Upper lobe of left lung (tissue), 6 donors: ENCODE measurements around the gene AKAP6. TPM values are rescaled to one million over a fixed set of nuclear protein-coding genes. Genes with fewer than 3 reads are reported as not detected.
A peak's percentile ranks its signal among the peaks of the same experiment; 100 is the strongest.

ENCODE experiments used
- ATAC-seq, 2 donors: fragments of 200-7000 bp; cut with Tn5 transposase; one replicate each; pipeline ENCODE4 v1.9.1; 2022; ENCODE audit warnings: mild to moderate bottlenecking in 2 of 2, moderate library complexity in 2 of 2; ENCODE audit not compliant: low FRiP score in 2 of 2
- DNase-seq, 2 donors: peaks; one replicate each; pipeline ENCODE4 v3.0.0-alpha.2; 2019 to 2020
- H3K27ac ChIP-seq, 4 donors: fragments of 200-600 bp; sonication (generic); one replicate each; pipeline ENCODE4 v1.5.1; 2016 to 2019
- H3K27me3 ChIP-seq, 4 donors: fragments of 200-600 bp; sonication (generic); one replicate each; pipeline ENCODE4 v1.5.1; 2017 to 2019
- H3K36me3 ChIP-seq, 4 donors: fragments of 200-600 bp; sonication (generic); one replicate each; pipeline ENCODE4 v1.5.1; 2016 to 2019
- H3K4me1 ChIP-seq, 4 donors: fragments of 200-600 bp; sonication (generic); one replicate each; pipeline ENCODE4 v1.5.1; 2018 to 2019
- H3K4me3 ChIP-seq, 4 donors: fragments of 200-600 bp; sonication (generic); one replicate each; pipeline ENCODE4 v1.5.1; 2017 to 2019; ENCODE audit warnings: mild to moderate bottlenecking in 2 of 4, moderate library complexity in 1 of 4
- H3K9me3 ChIP-seq, 4 donors: fragments of 200-600 bp; sonication (generic); one replicate each; pipeline ENCODE4 v1.5.1; 2018 to 2019
- EP300 ChIP-seq, 4 donors: sonication (generic); formaldehyde crosslinking; IDR thresholded peaks; one replicate each; pipeline ENCODE4 v1.5.1; 2017; ENCODE audit warnings: antibody characterized with exemption in 4 of 4, control low read depth in 2 of 4
- POLR2A ChIP-seq, 4 donors: fragments of 450-650 bp; IDR thresholded peaks; one replicate each; pipeline ENCODE4 v1.5.1; 2016 to 2017; ENCODE audit warnings: antibody characterized with exemption in 4 of 4, mild to moderate bottlenecking in 2 of 4
- POLR2AphosphoS5 ChIP-seq, 2 donors: sonication (generic); formaldehyde crosslinking; IDR thresholded peaks; one replicate each; pipeline ENCODE4 v1.5.1; 2017; ENCODE audit warnings: antibody characterized with exemption in 2 of 2
- WGBS, 2 donors: methylation state at CpG; one replicate each; pipeline ENCODE4 v1.1.5; 2017 to 2018; 5-methylcytosine and 5-hydroxymethylcytosine counted together
- total RNA-seq, 6 donors: library from RNA; depleted of rRNA in 4 of 6; stranded (reverse); fragments of >200 nt in 4 of 6; gene quantifications; one replicate each; pipeline versions ENCODE4 v1.1.0 to v1.2.1, GENCODE V29; 2016 to 2021
- TF ChIP-seq, protein P1 (sequence below), 6 experiments: fragments of 450-650 bp in 4 of 6; fragments of 200-600 bp in 2 of 6; sonication (generic) in 2 of 6; IDR thresholded peaks; one replicate each; pipeline ENCODE4 v1.5.1; 2016 to 2019; ENCODE audit warnings: antibody characterized with exemption in 6 of 6
- donor health status: DM: no; HTN: no; CAD: no; lungs with moderate emphysema.
- donor health status: DM: no; HTN: yes; CAD: no; lungs with severe emphysema.

The AKAP6 gene
- total RNA-seq, 6 donors from 2014 or later = 6.2 to 27.7 (median 10.7) TPM

DNA sequence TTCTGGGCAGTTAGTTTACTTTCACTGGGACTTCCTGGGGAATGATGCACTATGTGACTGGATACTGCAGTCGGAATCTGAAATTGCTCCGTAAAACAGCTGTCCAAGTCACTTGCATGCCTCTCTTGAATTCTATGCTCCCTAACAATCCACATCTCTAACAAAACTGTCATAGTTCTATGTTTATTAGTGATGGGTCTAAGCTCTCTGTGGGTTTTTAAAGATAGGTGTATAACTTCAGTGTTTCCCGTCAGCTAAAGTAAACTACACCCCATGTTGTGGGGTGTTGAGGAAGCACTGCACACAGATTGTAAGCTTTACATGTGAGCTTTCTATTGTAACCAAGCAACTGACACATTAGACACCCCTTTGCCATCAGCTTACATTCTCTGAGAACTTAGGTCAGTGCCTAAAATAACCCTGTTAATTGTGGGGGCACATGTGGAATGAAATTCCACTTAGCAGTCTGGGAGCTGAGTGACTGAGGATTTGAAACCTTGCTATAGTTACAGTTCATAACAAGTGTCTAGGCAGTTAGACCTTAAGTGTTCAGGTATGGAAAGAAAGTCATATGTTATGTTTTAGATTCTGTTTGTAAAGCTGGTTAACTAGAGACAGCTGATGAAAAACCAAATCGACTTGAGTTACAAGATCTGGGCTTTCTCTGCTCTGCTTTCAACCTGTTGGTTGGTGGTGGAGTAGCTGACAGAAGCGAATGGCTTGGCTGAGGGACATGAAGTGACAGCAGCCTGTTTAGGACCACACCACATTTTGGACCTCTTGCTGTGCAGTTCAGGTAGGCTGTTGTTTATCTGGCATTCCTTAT lies 165.7 kb downstream of the AKAP6 start:
- Histone ChIP-seq H3K4me3 (no peak overlapping the region), H3K27ac (no peak overlapping the region), H3K9me3 (no peaks in the 10 kb centered on the region), H3K4me1 (no peaks in the 10 kb centered on the region), H3K36me3 (no peaks in the 10 kb centered on the region), H3K27me3 (no peaks in the 10 kb centered on the region)
- TF ChIP-seq POLR2A (IDR thresholded peaks at IDR 0.05) (no peak), EP300 (IDR thresholded peaks at IDR 0.05) (no peak), POLR2AphosphoS5 (IDR thresholded peaks at IDR 0.05) (no peak)
- TF ChIP-seq, protein P1, sequence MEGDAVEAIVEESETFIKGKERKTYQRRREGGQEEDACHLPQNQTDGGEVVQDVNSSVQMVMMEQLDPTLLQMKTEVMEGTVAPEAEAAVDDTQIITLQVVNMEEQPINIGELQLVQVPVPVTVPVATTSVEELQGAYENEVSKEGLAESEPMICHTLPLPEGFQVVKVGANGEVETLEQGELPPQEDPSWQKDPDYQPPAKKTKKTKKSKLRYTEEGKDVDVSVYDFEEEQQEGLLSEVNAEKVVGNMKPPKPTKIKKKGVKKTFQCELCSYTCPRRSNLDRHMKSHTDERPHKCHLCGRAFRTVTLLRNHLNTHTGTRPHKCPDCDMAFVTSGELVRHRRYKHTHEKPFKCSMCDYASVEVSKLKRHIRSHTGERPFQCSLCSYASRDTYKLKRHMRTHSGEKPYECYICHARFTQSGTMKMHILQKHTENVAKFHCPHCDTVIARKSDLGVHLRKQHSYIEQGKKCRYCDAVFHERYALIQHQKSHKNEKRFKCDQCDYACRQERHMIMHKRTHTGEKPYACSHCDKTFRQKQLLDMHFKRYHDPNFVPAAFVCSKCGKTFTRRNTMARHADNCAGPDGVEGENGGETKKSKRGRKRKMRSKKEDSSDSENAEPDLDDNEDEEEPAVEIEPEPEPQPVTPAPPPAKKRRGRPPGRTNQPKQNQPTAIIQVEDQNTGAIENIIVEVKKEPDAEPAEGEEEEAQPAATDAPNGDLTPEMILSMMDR (IDR thresholded peaks at IDR 0.05) = no peak
- DNase-seq (no peak), ATAC-seq (no peak)
- 74 to 77% methylated on average over 5 of the region's 5 CpGs for WGBS, 2 donors

DNA sequence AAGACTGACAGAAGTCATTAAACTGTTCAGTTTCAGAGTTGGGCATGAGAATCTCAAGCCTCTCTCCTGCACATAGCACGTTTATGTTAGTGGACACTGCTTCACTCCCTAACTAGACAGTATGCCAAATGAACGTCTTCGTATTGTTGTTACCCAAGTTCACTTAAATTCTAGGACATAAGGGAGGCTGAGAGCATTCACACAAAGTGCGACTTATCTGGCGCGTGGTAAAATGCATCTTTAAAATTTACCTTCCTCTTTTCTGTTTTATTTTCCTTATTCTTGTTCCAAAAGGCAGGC lies 166.3 kb downstream of the AKAP6 start:
- H3K27me3 ChIP-seq = no peaks in the 10 kb centered on the region
- ATAC-seq (no peak), DNase-seq (no peak)
- no peak overlapping the region for H3K27ac ChIP-seq
- H3K4me1 ChIP-seq = no peaks in the 10 kb centered on the region
- WGBS, 2 donors = 84 to 86% methylated on average over 6 of the region's 6 CpGs
- no peaks in the 10 kb centered on the region for H3K36me3 ChIP-seq
- no peak overlapping the region for H3K4me3 ChIP-seq
- no peak for TF ChIP-seq POLR2AphosphoS5 (IDR thresholded peaks at IDR 0.05)
- TF ChIP-seq, protein P1 (IDR thresholded peaks at IDR 0.05) = no peak
- TF ChIP-seq POLR2A (IDR thresholded peaks at IDR 0.05) = no peak
- no peak for TF ChIP-seq EP300 (IDR thresholded peaks at IDR 0.05)
- H3K9me3 ChIP-seq = no peaks in the 10 kb centered on the region

DNA sequence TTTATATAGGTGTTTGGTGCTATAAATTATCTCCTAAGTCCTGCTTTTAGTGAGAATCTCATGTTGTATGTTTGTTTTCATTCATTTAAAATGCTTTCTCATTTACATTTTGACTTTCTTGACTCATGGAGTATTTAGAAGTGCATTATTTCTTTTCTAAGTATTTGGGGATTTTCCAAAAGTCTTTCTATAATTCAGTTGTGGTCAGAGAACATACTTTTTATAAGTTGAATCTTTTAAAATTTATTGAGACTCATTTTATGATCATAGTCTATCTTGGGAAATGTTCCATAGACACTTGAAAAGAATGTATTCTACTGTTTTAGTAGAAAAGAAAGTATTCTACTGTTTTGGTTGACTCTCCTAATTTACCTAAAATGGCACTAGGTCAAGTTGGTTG lies 168.2 kb downstream of the AKAP6 start:
- DNase-seq (no peak), ATAC-seq (no peak)
- TF ChIP-seq POLR2A (IDR thresholded peaks at IDR 0.05) (no peak), EP300 (IDR thresholded peaks at IDR 0.05) (no peak), POLR2AphosphoS5 (IDR thresholded peaks at IDR 0.05) (no peak)
- TF ChIP-seq, protein P1 (IDR thresholded peaks at IDR 0.05) = no peak
- Histone ChIP-seq H3K27ac (no peak overlapping the region), H3K4me1 (no peaks in the 10 kb centered on the region), H3K36me3 (no peaks in the 10 kb centered on the region), H3K4me3 (no peak overlapping the region), H3K27me3 (no peaks in the 10 kb centered on the region), H3K9me3 (no peaks in the 10 kb centered on the region)

DNA sequence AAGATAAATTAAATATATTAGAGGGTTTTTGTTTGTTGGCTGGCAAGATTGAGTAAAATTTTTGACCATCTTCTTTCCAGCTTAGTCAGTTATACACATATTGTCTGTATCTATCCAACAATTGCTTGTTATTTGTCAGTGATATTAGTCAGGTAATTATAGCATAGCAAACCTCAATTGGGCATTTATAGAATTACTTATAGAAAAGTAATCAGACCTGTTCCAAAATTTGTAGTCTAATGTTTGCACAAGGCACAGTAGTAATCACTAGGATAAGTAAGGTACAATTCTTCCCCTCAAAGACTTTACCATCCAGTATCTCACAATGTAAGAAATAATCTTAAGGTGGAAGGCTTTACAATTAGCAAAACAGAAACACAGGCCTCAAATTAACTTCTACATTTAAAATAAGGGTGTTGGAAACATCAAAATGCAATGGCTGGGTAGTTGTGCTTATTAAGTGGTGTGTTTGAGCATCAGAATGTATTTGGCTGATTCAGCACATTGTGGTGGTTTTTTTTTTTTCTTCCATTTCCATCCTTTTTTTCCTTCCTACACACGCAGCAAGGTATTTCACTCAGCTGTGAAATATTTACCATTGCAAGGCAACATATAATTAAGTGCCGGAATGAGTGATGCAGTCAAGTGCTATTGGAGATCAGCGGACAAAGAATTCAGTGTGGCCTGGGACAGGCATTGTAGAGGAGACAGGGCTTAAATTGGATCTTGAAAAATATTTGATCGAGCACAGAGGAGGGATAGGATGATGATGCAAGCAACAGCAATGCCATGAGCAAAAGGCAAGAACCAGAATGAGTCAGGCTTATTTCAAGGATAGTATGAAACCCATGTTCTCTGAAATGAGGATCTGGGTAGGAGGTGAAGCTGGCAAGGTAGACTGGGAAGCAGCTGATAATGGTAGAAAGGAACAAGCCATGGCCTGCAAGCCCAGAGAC lies 178.2 kb downstream of the AKAP6 start:
- Histone ChIP-seq H3K9me3 (no peaks in the 10 kb centered on the region), H3K36me3 (no peaks in the 10 kb centered on the region), H3K4me3 (no peak overlapping the region), H3K27ac (peak overlapping the region in 1 of 4 donors; percentile 20), H3K27me3 (no peaks in the 10 kb centered on the region), H3K4me1 (no peaks in the 10 kb centered on the region)
- no peak for ATAC-seq
- no peak for TF ChIP-seq POLR2AphosphoS5 (IDR thresholded peaks at IDR 0.05)
- no peak for TF ChIP-seq POLR2A (IDR thresholded peaks at IDR 0.05)
- no peak for TF ChIP-seq EP300 (IDR thresholded peaks at IDR 0.05)
- TF ChIP-seq, protein P1 (IDR thresholded peaks at IDR 0.05) = no peak
- no peak for DNase-seq
- WGBS, 2 donors = 77 to 81% methylated on average over 4 of the region's 4 CpGs
